Epithelial cell of proximal tubule (primary cell): ENCODE measurements around the gene ASPRV1. TPM values are rescaled to one million over a fixed set of nuclear protein-coding genes. Genes with fewer than 3 reads are reported as not detected.

Experiments
- DNase-seq: peaks from one replicate; pipeline ENCODE4 v3.0.0-alpha.2; 2011; ENCODE audit warnings: low read depth
- H3K4me3 ChIP-seq: 2 replicates; pipeline ENCODE4 v1.5.1; 2011; ENCODE audit warnings: low read depth, mild to moderate bottlenecking, low read length
- total RNA-seq: library from RNA; depleted of rRNA; stranded (reverse); fragments of >200 nt; gene quantifications from 2 replicates; pipeline ENCODE4 v1.2.3, GENCODE V29; 2015
- TF ChIP-seq, protein P1 (sequence below): conservative IDR thresholded peaks from 2 replicates; pipeline ENCODE4 v1.5.1; 2012; ENCODE audit warnings: low read depth, mild to moderate bottlenecking, low read length

The ASPRV1 gene
- total RNA-seq, 1 donor from 2014 or later, result 0.69 TPM

DNA sequence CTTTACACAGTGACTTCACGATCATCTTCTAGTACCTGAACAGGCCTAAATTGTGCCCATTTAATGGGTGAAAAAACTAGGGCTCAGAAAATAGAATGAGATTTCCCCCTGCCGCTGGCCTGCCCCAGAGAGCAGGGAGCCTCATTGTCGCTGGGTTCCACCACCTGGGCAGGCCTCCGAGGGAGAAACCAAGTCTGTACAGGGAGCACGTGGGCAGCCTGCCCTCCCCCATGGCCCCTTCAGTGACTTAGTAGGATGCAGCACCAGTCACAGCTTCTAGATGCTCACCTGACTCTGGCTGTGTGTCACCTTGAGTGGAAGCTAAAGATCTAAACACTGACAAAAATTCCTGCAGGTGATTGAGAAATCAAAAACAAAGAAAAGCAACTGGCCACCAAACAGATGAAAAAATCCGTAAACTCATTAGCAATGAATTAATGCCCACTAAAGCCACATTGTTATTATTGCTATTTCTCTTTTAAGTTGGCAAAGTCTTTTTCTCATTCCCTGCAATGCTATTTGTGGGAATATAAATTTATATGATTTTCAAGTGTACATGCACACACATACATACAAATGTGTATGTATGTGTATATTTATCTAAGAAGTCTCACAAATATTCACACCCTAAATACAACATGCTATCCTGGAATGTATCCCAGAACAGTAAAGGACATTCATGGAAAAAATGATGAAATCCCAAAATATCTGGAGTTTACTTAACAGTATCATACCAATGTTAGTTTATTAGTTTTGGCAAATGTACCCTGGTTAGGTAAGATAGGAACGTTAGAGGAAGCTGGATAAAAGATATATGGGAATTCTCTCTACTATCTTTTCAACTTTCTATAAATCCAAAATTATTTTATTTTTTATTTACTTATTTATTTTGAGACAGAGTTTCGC is 18.7 kb upstream of the ASPRV1 start:
- DNase-seq, result no peak
- no peak overlapping the region for H3K4me3 ChIP-seq
- TF ChIP-seq, protein P1, sequence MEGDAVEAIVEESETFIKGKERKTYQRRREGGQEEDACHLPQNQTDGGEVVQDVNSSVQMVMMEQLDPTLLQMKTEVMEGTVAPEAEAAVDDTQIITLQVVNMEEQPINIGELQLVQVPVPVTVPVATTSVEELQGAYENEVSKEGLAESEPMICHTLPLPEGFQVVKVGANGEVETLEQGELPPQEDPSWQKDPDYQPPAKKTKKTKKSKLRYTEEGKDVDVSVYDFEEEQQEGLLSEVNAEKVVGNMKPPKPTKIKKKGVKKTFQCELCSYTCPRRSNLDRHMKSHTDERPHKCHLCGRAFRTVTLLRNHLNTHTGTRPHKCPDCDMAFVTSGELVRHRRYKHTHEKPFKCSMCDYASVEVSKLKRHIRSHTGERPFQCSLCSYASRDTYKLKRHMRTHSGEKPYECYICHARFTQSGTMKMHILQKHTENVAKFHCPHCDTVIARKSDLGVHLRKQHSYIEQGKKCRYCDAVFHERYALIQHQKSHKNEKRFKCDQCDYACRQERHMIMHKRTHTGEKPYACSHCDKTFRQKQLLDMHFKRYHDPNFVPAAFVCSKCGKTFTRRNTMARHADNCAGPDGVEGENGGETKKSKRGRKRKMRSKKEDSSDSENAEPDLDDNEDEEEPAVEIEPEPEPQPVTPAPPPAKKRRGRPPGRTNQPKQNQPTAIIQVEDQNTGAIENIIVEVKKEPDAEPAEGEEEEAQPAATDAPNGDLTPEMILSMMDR, result no peak

DNA sequence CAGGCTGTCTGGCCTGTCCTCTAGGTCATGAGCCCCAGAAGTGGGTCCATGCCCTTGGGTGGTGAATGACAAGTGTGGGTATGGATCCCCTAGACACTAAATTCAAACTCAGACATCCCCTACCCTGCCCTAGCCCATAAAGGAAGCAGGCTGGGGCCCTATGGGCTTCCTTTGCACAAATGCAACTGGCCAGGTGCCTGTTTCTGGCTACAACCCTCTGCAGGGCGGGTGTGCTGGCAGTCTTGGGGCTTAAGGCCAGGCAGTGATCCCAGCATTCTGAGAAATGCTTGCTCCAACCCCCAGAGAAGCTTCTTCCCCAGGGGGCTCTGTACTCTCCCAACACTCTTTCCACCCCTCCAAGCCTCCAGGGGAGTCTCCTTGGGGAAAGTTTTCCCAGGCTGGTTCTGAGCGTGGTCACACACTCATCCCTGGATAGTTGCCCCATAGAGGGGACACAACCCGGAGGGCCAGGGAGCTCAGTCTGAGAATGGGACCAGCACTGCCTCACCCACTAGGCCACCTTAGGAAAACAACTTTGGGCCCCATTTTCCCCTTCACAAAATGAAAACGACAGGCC is 16.6 kb upstream of the ASPRV1 start:
- no peak for DNase-seq
- TF ChIP-seq, protein P1, result no peak
- H3K4me3 ChIP-seq, result no peak overlapping the region

DNA sequence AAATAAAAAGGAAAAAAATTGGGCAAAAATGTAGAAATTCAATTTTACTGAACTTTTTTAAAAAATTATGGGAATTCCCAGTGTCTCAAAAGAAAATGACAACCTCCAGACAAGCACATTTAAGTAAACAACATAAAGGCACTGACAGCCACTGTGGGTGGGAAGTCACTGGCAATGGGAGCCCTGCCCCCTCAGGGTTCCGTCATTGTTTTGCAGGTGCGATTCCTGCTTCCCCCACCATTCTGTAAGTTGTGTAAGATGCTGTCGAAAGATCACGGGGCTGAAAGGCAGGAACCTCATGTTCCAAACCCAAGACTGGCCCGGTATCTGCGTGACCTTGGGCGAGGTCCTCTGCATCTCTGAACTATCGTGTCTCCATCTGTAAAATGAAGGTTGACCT is 15.8 kb upstream of the ASPRV1 start:
- H3K4me3 ChIP-seq, result no peak overlapping the region
- no peak for DNase-seq
- TF ChIP-seq, protein P1, result no peak

DNA sequence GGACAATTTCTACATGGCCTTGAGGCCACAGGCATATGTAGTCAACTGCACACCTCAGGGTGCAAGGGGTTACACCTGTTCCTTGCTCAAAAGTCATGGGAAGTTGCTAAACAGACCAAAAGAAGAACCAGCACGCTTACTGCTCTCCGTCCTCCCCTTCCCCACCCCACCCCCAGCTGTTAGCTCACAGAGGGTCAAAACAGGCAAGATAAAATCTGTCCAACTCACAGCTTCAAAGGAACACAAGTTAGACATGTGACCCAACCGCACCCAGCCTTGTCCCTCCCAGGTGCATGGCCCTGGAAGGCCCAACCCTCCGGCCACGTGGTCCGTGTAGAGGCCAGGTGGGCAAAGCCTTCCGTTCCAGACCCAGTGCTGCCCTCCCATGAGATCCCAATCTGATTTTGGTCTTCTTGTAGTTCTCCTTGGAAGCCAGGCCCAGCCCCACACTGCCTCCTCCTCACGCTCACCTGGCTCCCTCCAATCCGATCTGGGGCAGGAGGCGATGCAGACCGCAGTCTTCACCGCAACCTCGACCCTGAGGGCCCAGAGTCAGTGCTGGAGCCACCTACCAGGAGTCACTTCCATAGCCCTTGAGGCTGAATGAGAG is 14.5 kb upstream of the ASPRV1 start:
- TF ChIP-seq, protein P1, result no peak

DNA sequence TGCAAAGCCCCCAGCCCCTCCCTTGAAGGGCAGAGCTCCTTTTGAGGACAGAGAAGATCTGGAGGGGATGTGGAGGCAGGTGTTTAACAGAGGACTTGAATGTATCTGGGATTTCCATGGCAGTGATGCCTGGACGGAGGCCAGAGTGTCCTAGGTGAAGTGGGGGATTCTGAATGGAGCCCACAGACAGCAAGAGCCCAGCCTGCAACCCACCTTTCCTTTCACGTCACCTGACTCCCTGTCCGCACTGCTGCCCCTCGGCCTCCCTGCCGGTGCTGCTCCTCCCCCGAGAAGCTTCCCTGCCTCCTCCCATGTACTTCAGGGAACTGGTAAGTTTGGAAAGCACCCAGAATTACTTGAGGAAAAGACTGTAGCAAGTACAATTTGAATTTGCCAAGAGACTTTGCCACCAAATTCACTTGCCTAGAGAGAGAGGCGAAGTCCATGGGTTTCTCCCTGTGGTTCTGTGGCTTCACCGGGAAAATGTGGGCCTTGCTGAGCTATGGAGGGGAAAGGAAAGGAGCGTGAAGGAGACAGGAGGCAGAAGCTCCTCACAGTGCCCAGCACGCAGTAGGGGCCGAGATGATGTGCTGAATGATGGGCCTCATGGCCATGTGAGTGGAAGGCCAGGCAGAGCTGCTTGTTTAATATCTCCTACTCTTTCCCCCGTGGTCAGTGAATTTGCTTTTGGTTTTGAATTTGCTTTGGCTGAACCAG is 13.9 kb upstream of the ASPRV1 start:
- H3K4me3 ChIP-seq, result no peak overlapping the region
- TF ChIP-seq, protein P1, result no peak
- no peak for DNase-seq

More for the DNA sequence above, 14.5 kb upstream of the ASPRV1 start:
- H3K4me3 ChIP-seq, result no peak overlapping the region
- no peak for DNase-seq

DNA sequence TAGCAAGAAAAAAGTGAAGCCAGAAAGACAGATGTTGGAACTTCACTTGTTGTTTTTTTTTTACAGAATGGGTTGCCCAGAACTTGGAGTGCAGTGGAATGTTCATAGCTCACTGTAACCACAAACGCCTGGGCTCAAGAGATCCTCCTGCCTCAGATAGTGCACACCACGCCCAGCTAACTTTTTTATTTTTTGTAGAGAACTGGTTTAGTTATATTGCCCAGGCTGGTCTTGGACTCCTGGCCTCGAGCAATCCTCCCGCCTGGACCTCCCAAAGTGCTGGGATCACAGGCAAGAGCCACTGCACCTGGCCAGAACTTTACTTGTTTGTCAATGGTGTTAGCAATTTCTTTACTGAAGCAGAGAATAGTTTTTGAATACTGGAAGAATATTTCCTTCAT is 11.9 kb upstream of the ASPRV1 start:
- DNase-seq, result no peak
- H3K4me3 ChIP-seq, result no peak overlapping the region
- TF ChIP-seq, protein P1, result no peak
